CD4-positive, alpha-beta T cell (primary cell): ENCODE data around the gene STX11. TPM values are rescaled to one million over a fixed set of nuclear protein-coding genes. Genes with fewer than 3 reads are reported as not detected.

Experiments used
- ATAC-seq: fragments of 200-7000 bp; cut with Tn5 transposase; one replicate; pipeline ENCODE4 v1.10.0; 2022; ENCODE audit warnings: mild to moderate bottlenecking; ENCODE audit not compliant: poor library complexity
- CTCF ChIA-PET: fragments of 350-600 bp; sonication (Branson Sonifier 250); formaldehyde crosslinking; loops from one replicate; lab custom pipeline; 2021; ENCODE audit warnings: antibody characterized with exemption, inconsistent platforms; lab: Charles Lee
- POLR2A ChIA-PET: fragments of 350-600 bp; sonication (Branson Sonifier 250); formaldehyde crosslinking; loops from one replicate; lab custom pipeline; 2021; ENCODE audit warnings: antibody characterized with exemption, inconsistent platforms; lab: Charles Lee
- DNase-seq, 14 experiments: peaks; one replicate each; pipeline ENCODE4 v3.0.0-alpha.2; 2013 to 2020; ENCODE audit warnings: mixed read lengths in 2 of 14
- H3K27ac ChIP-seq, 2 donors: one replicate each; pipeline versions ENCODE4 v1.5.1 to v1.7.0; 2013; ENCODE audit warnings: low read length in 2 of 2, low read depth in 1 of 2, mild to moderate bottlenecking in 1 of 2
- H3K27me3 ChIP-seq, 2 experiments: 1 replicate in 1 of 2; 2 replicates in 1 of 2; pipeline versions ENCODE4 v1.6.1 to v1.7.0; 2013; ENCODE audit warnings: low read length in 2 of 2, control low read depth in 1 of 2, mild to moderate bottlenecking in 1 of 2, moderate library complexity in 1 of 2; ENCODE audit not compliant: insufficient read depth in 2 of 2, control insufficient read depth in 1 of 2
- H3K36me3 ChIP-seq: one replicate; pipeline ENCODE4 v1.6.1; 2013; ENCODE audit warnings: low read length, control low read depth; ENCODE audit not compliant: insufficient read depth
- H3K4me1 ChIP-seq: one replicate; pipeline ENCODE4 v1.6.1; 2013; ENCODE audit warnings: low read length, control low read depth; ENCODE audit not compliant: insufficient read depth
- H3K4me3 ChIP-seq: one replicate; pipeline ENCODE4 v1.5.1; 2013; ENCODE audit warnings: mild to moderate bottlenecking, low read length, moderate library complexity
- H3K9me3 ChIP-seq, 2 experiments: 1 replicate in 1 of 2; 2 replicates in 1 of 2; pipeline versions ENCODE4 v1.6.1 to v1.7.0; 2013; ENCODE audit warnings: low read length in 2 of 2, mild to moderate bottlenecking in 2 of 2, control low read depth in 1 of 2, moderate library complexity in 1 of 2; ENCODE audit not compliant: control insufficient read depth in 1 of 2, insufficient read depth in 1 of 2
- H3K27ac Mint-ChIP-seq: one replicate; pipeline ENCODE4 v1.8.0; 2020; ENCODE audit warnings: mixed read lengths
- H3K27me3 Mint-ChIP-seq: one replicate; pipeline ENCODE4 v1.8.0; 2021; ENCODE audit warnings: mixed read lengths
- H3K36me3 Mint-ChIP-seq: one replicate; pipeline ENCODE4 v1.8.0; 2021; ENCODE audit warnings: low read depth, mixed read lengths
- H3K4me1 Mint-ChIP-seq: one replicate; pipeline ENCODE4 v1.8.0; 2021; ENCODE audit warnings: low read depth, mixed read lengths
- H3K4me3 Mint-ChIP-seq: one replicate; pipeline ENCODE4 v1.8.0; 2020; ENCODE audit warnings: mild to moderate bottlenecking, mixed read lengths
- H3K9me3 Mint-ChIP-seq: one replicate; pipeline ENCODE4 v1.8.0; 2020; ENCODE audit warnings: mixed read lengths
- CTCF ChIP-seq: fragments of 200-600 bp; IDR thresholded peaks from one replicate; pipeline ENCODE4 v1.8.0; 2022; ENCODE audit warnings: antibody characterized with exemption, mild to moderate bottlenecking
- intact Hi-C, 2 experiments: fragments of 100-400 bp; cut with DNase I in 1 of 2; cut with micrococcal nuclease in 1 of 2; formaldehyde crosslinking; loops; one replicate each; pipeline versions ENCODE4 v1.15.1 to v1.9.0; 2023 to 2025; cut with DNase I, micrococcal nuclease
- total RNA-seq, 174 experiments: library from RNA in 2 of 174; stranded (reverse) in 2 of 174; gene quantifications; one replicate each; pipeline ENCODE4 v1.2.3 and lab custom pipeline; 2021 to 2026

Gene STX11
- total RNA-seq, 2 experiments from 2014 or later: 16.1 to 16.8 TPM

GRCh38 chr6:144232832-144233230 lies 82.5 kb downstream of the STX11 start:
- Histone ChIP-seq H3K36me3 (no peaks in the 10 kb centered on the region), H3K4me3 (no peak overlapping the region), H3K4me1 (no peaks in the 10 kb centered on the region), H3K9me3 (no peaks in the 10 kb centered on the region), H3K27ac (no peak overlapping the region), H3K27me3 (no peaks in the 10 kb centered on the region)
- POLR2A ChIA-PET: interaction anchor here (0.7 kb wide), 1 partner anchor 217 kb away, joined by 3 read pairs; no protein-coding TSS in a partner anchor
- H3K27me3 Mint-ChIP-seq: no peaks in the 10 kb centered on the region
- H3K36me3 Mint-ChIP-seq: no peaks in the 10 kb centered on the region
- no peak overlapping the region for H3K4me3 Mint-ChIP-seq
- CTCF ChIA-PET: no interaction called here
- ATAC-seq (no peak), DNase-seq (no peak)
- TF ChIP-seq CTCF: no peak
- H3K4me1 Mint-ChIP-seq: no peaks in the 10 kb centered on the region
- peaks cover 3% of the 10 kb centered on the region for H3K9me3 Mint-ChIP-seq
- intact Hi-C loops: no loop called here
- no peak overlapping the region for H3K27ac Mint-ChIP-seq

GRCh38 chr6:144234399-144234798 lies 84.1 kb downstream of the STX11 start:
- ATAC-seq: no peak
- TF ChIP-seq CTCF: no peak
- ChIA-PET CTCF (no interaction called here), POLR2A (no interaction called here)
- intact Hi-C loops: no loop called here
- Mint-ChIP-seq H3K4me1 (no peaks in the 10 kb centered on the region), H3K27ac (no peak overlapping the region), H3K36me3 (no peaks in the 10 kb centered on the region), H3K9me3 (peaks cover 3% of the 10 kb centered on the region), H3K27me3 (no peaks in the 10 kb centered on the region), H3K4me3 (no peak overlapping the region)
- no peaks in the 10 kb centered on the region for H3K9me3 ChIP-seq
- no peaks in the 10 kb centered on the region for H3K27me3 ChIP-seq
- no peak for DNase-seq
- no peak overlapping the region for H3K4me3 ChIP-seq
- H3K36me3 ChIP-seq: no peaks in the 10 kb centered on the region
- no peak overlapping the region for H3K27ac ChIP-seq
- no peaks in the 10 kb centered on the region for H3K4me1 ChIP-seq

GRCh38 chr6:144234935-144235334 lies 84.6 kb downstream of the STX11 start:
- no peak for DNase-seq
- Histone ChIP-seq H3K4me1 (no peaks in the 10 kb centered on the region), H3K36me3 (no peaks in the 10 kb centered on the region), H3K4me3 (no peak overlapping the region), H3K27me3 (no peaks in the 10 kb centered on the region), H3K27ac (no peak overlapping the region), H3K9me3 (no peaks in the 10 kb centered on the region)
- Mint-ChIP-seq H3K4me1 (no peaks in the 10 kb centered on the region), H3K9me3 (peaks cover 3% of the 10 kb centered on the region), H3K27ac (no peak overlapping the region), H3K36me3 (no peaks in the 10 kb centered on the region), H3K4me3 (no peak overlapping the region), H3K27me3 (no peaks in the 10 kb centered on the region)
- intact Hi-C loops: no loop called here
- POLR2A ChIA-PET: no interaction called here
- no peak for ATAC-seq
- no peak for TF ChIP-seq CTCF
- CTCF ChIA-PET: interaction anchor here (1.8 kb wide), 1 partner anchor 9 kb away, joined by 3 read pairs; no protein-coding TSS in a partner anchor

Other genes starting within 250 kb of the STX11 start
- 1 to 10 TPM; 1.0 to 1.1 TPM for gene PLAGL1, start 142.3 kb upstream of the STX11 start, total RNA-seq
- gene SF3B5, start 54.9 kb upstream of the STX11 start, total RNA-seq: 100 to 1,000 TPM; 113 to 124 TPM
- 100 to 1,000 TPM; 143 to 153 TPM for gene UTRN, start 134.8 kb downstream of the STX11 start, total RNA-seq